GM12872 (cell line): ENCODE data around the gene UBL3.

ENCODE experiments used
- TF ChIP-seq, protein P1 (sequence below): IDR thresholded peaks from 3 replicates; pipeline ENCODE4 v1.5.1; 2011; ENCODE audit warnings: low read depth, mild to moderate bottlenecking, low read length, moderate library complexity; ENCODE audit not compliant: insufficient read depth

Gene UBL3

GRCh38 chr13:29849071-29849631 lies 1.3 kb downstream of the UBL3 start:
- TF ChIP-seq, protein P1, sequence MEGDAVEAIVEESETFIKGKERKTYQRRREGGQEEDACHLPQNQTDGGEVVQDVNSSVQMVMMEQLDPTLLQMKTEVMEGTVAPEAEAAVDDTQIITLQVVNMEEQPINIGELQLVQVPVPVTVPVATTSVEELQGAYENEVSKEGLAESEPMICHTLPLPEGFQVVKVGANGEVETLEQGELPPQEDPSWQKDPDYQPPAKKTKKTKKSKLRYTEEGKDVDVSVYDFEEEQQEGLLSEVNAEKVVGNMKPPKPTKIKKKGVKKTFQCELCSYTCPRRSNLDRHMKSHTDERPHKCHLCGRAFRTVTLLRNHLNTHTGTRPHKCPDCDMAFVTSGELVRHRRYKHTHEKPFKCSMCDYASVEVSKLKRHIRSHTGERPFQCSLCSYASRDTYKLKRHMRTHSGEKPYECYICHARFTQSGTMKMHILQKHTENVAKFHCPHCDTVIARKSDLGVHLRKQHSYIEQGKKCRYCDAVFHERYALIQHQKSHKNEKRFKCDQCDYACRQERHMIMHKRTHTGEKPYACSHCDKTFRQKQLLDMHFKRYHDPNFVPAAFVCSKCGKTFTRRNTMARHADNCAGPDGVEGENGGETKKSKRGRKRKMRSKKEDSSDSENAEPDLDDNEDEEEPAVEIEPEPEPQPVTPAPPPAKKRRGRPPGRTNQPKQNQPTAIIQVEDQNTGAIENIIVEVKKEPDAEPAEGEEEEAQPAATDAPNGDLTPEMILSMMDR = no peak

DNA sequence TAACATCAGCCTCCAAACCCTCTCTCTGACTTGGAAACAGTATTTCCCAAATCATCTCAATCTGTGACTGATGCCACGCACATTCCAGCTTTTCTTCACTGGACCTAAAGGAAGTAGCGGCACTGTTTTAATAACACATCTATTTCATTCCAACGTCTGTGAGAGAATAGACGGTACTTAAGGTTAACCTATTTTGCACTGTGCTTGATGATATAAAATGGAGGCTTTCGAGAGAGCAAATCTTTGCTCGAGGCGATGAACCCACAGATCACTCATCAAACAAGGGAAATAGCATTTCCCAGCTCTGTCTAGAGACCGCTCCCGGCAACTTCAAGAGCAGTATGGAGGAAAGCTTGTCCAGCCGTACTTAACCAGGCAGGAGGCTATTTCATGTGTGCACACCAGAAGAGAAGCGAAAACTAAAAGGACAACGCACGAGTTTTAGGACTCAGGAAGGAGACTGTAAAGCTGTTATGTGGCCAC lies 2.9 kb downstream of the UBL3 start:
- TF ChIP-seq, protein P1 = no peak

GRCh38 chr13:29846475-29847256 lies 3.8 kb downstream of the UBL3 start:
- TF ChIP-seq, protein P1 = no peak

DNA sequence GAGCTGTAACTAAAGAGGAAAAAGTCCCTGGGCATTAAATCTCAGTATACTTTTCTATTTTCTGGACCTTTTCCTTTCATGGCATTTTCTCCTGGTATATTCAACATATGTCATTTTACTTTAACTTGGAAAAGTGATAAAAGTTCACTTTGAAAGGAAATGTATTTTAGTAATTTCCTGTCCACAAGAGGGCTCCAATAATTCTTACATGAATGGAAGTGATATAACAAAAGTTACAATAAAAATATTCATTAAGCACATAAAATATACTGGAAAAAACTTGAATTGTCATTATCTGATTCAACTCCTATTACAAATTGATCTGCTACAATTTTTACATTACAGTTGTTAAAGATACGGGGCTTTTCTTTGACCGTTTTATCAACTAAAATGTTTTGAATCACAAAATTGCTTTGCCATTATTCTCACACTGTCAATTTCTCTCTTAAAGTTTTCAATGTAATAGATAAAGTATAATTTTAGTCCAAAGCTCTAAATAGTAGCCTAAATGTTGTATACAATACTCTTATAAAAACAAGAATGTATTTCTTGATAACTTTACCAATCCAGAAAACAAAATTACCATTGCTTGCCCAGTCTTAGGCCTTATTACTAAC lies 4.9 kb downstream of the UBL3 start:
- TF ChIP-seq, protein P1 = no peak

DNA sequence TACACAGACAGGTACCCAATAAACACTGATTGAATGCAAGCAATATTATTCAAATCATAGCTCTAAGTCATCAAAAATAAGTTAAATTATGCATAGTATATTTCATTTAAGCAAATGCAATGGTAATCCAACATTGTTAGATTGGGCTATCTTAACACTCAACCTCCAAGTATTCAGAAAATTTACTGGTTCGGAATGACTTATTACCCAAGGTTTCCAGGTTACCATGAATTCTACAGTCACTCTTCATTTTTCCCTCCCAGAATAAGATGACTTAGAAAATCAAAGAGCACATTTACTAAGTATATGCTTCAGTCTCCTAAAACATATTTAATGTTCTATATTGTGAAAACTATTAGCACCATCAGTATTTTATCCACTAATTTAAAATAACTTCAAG lies 6.0 kb downstream of the UBL3 start:
- TF ChIP-seq, protein P1 = no peak

DNA sequence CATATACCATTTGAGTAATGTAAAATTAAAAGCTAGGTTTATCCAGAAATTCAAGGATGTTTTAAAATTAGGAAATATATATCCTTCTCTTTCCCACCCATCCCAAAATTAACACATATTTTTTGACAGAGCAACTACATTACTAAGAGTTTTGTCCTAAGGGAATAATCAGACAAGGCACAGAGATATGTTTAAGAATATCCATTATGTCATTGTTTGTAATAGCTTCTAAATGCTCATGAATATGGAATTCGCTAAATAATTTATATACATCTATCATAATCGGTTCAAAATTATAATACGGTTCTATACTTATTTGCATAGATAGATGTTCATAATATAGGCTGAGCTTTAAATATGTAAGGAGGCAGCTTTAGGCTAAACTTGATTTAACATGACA lies 9.8 kb downstream of the UBL3 start:
- TF ChIP-seq, protein P1 = no peak

GRCh38 chr13:29835280-29836061 lies 14.9 kb downstream of the UBL3 start:
- TF ChIP-seq, protein P1 = 0 out of 3 replicates have a peak, but pooled peaks have one; percentile 3
